GM23338 (cell line): ENCODE measurements around the gene MAN1C1. TPM values are rescaled to one million over a fixed set of nuclear protein-coding genes. Genes with fewer than 3 reads are reported as not detected.

Source experiments
- ATAC-seq: fragments of 200-7000 bp; cut with Tn5 transposase; 3 replicates; pipeline ENCODE4 v1.9.1; 2020
- DNase-seq: peaks from one replicate; pipeline ENCODE4 v3.0.0-alpha.2; 2015; ENCODE audit warnings: low spot score
- H2AFZ ChIP-seq: fragments of 200-600 bp; sonication (generic); 2 replicates; pipeline ENCODE4 v1.8.0; 2016; ENCODE audit warnings: antibody characterized with exemption, mild to moderate bottlenecking, moderate library complexity
- H3F3A ChIP-seq: fragments of 200-600 bp; sonication (generic); replicated peaks from 2 replicates; pipeline ENCODE4 v1.8.0; 2017; ENCODE audit warnings: antibody characterized with exemption, mixed run types, low read depth
- H3K27ac ChIP-seq: fragments of 200-600 bp; sonication (generic); 2 replicates; pipeline ENCODE4 v1.6.1; 2016; ENCODE audit warnings: low read depth
- H3K27me3 ChIP-seq: fragments of 200-600 bp; sonication (generic); 2 replicates; pipeline ENCODE4 v1.8.0; 2016; ENCODE audit warnings: mild to moderate bottlenecking, mixed run types, moderate library complexity; ENCODE audit not compliant: insufficient read depth
- H3K36me3 ChIP-seq: fragments of 200-600 bp; sonication (generic); 2 replicates; pipeline ENCODE4 v1.8.0; 2016; ENCODE audit warnings: mild to moderate bottlenecking; ENCODE audit not compliant: insufficient read depth
- H3K4me1 ChIP-seq: fragments of 200-600 bp; sonication (generic); 2 replicates; pipeline ENCODE4 v1.8.0; 2016; ENCODE audit warnings: mild to moderate bottlenecking, moderate library complexity; ENCODE audit not compliant: insufficient read depth
- H3K4me2 ChIP-seq: fragments of 200-600 bp; sonication (generic); 2 replicates; pipeline ENCODE4 v1.7.1; 2017; ENCODE audit warnings: mixed run types
- H3K4me3 ChIP-seq: fragments of 200-600 bp; sonication (generic); 2 replicates; pipeline ENCODE4 v1.6.1; 2016; ENCODE audit warnings: mixed run types
- H3K79me2 ChIP-seq: fragments of 200-600 bp; sonication (generic); replicated peaks from 2 replicates; pipeline ENCODE4 v1.8.0; 2017; ENCODE audit warnings: mild to moderate bottlenecking; ENCODE audit not compliant: insufficient read depth
- H3K9me2 ChIP-seq: fragments of 200-600 bp; sonication (generic); 2 replicates; pipeline ENCODE4 v1.8.0; 2017; ENCODE audit not compliant: insufficient read depth
- H4K20me1 ChIP-seq: fragments of 200-600 bp; sonication (generic); replicated peaks from 2 replicates; pipeline ENCODE4 v1.8.0; 2017; ENCODE audit warnings: mild to moderate bottlenecking; ENCODE audit not compliant: insufficient read depth
- H3K27ac Mint-ChIP-seq: 2 replicates; pipeline ENCODE4 v1.8.0; 2020; ENCODE audit warnings: inconsistent platforms, mild to moderate bottlenecking, moderate library complexity, mixed read lengths
- H3K27me3 Mint-ChIP-seq: 3 replicates; pipeline ENCODE4 v1.8.0; 2022; ENCODE audit warnings: low read depth, mild to moderate bottlenecking, moderate library complexity, mixed read lengths, inconsistent platforms; ENCODE audit not compliant: insufficient read depth, poor library complexity
- H3K36me3 Mint-ChIP-seq: 3 replicates; pipeline ENCODE4 v1.8.0; 2021; ENCODE audit warnings: low read depth, mild to moderate bottlenecking, inconsistent platforms, moderate library complexity, mixed read lengths
- H3K4me1 Mint-ChIP-seq: 3 replicates; pipeline ENCODE4 v1.8.0; 2020; ENCODE audit warnings: mild to moderate bottlenecking, inconsistent platforms, mixed read lengths
- H3K4me3 Mint-ChIP-seq: 3 replicates; pipeline ENCODE4 v1.8.0; 2021; ENCODE audit warnings: moderate library complexity, mild to moderate bottlenecking, inconsistent platforms, mixed read lengths
- H3K9me3 Mint-ChIP-seq: 3 replicates; pipeline ENCODE4 v1.8.0; 2020; ENCODE audit warnings: moderate library complexity, mild to moderate bottlenecking, inconsistent platforms, mixed read lengths
- CREB1 ChIP-seq: fragments of 250-450 bp; sonication (Bioruptor Pico); IDR thresholded peaks from 2 replicates; pipeline ENCODE4 v1.5.0; 2020; ENCODE audit warnings: low read depth, mild to moderate bottlenecking, moderate library complexity
- CTCF ChIP-seq, 2 experiments: fragments of 200-600 bp in 1 of 2; sonication (generic) in 1 of 2; conservative IDR thresholded peaks; 2 replicates each; pipeline versions ENCODE4 v1.5.1 to v1.6.1; 2016 to 2017; ENCODE audit warnings: antibody characterized with exemption in 2 of 2, low read depth in 2 of 2, mild to moderate bottlenecking in 2 of 2, moderate library complexity in 1 of 2
- ETS1 ChIP-seq: IDR thresholded peaks from 2 replicates; pipeline ENCODE4 v1.6.1; 2016; ENCODE audit warnings: antibody characterized with exemption
- EZH2 ChIP-seq: fragments of 200-600 bp; sonication (generic); IDR thresholded peaks from one replicate; pipeline ENCODE4 v1.8.0; 2017; ENCODE audit warnings: antibody characterized with exemption, mild to moderate bottlenecking, low read depth; ENCODE audit not compliant: unreplicated experiment
- EZH2phosphoT487 ChIP-seq: fragments of 200-600 bp; sonication (generic); IDR thresholded peaks from one replicate; pipeline ENCODE4 v1.8.1; 2018; ENCODE audit warnings: antibody characterized with exemption; ENCODE audit not compliant: unreplicated experiment
- JUNB ChIP-seq: IDR thresholded peaks from one replicate; pipeline ENCODE4 v1.6.1; 2016; ENCODE audit warnings: antibody characterized with exemption; ENCODE audit not compliant: unreplicated experiment
- NANOG ChIP-seq: IDR thresholded peaks from 2 replicates; pipeline ENCODE4 v1.6.1; 2016; ENCODE audit warnings: antibody characterized with exemption, borderline replicate concordance
- POLR2AphosphoS5 ChIP-seq: IDR thresholded peaks from 2 replicates; pipeline ENCODE4 v1.6.1; 2016; ENCODE audit warnings: antibody characterized with exemption, low read depth
- REST ChIP-seq: IDR thresholded peaks from one replicate; pipeline ENCODE4 v1.6.1; 2018; ENCODE audit warnings: antibody characterized with exemption; ENCODE audit not compliant: unreplicated experiment
- STAT1 ChIP-seq: IDR thresholded peaks from one replicate; pipeline ENCODE4 v1.6.1; 2016; ENCODE audit warnings: antibody characterized with exemption; ENCODE audit not compliant: unreplicated experiment
- ZNF114 ChIP-seq: fragments of 250-450 bp; sonication (Bioruptor Pico); IDR thresholded peaks from 2 replicates; pipeline ENCODE4 v1.5.0; 2020; ENCODE audit warnings: mild to moderate bottlenecking, moderate library complexity
- ZNF331 ChIP-seq: fragments of 250-450 bp; sonication (Bioruptor Pico); IDR thresholded peaks from 2 replicates; pipeline ENCODE4 v1.5.0; 2020; ENCODE audit warnings: low read depth, mild to moderate bottlenecking, moderate library complexity
- ZNF462 ChIP-seq: fragments of 250-450 bp; sonication (Bioruptor Pico); IDR thresholded peaks from 2 replicates; pipeline ENCODE4 v1.5.0; 2020; ENCODE audit warnings: mild to moderate bottlenecking, moderate library complexity
- polyA plus RNA-seq: library from polyadenylated mRNA; unstranded; fragments of >200 nt; fragmentation: Nextera tagmentation; extraction: Ambion mirVana; gene quantifications from 2 replicates; pipeline ENCODE4 v1.2.1, GENCODE V29; 2016
- total RNA-seq: library from RNA; depleted of rRNA; stranded (reverse); fragments of >200 nt; shearing (Covaris generic); gene quantifications from 2 replicates; pipeline ENCODE4 v1.2.3, GENCODE V29; 2014

Gene MAN1C1
- total and polyA plus RNA-seq, 2 experiments from 2014 or later, result 5.4 to 13.6 TPM

DNA sequence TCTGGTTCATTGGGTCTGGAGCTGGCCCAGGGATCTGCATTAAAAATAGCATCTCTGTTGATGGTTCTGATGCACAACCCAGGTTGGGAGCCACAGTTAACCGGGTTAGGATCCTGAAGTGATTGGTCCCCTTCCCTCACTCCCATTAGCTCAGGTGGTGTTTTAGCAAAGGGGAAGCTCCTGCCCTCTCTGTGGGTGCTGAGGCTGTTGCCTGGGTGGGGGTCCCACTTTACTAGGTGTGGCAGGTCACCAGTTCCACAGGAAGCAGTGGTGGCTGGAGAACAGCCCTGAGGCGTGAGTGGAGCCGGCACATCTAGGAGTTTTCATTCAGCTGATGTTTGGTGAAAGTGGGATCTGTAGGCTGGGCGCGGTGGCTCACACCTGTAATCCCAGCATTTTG, 86.5 kb downstream of the MAN1C1 start:
- H3K36me3 ChIP-seq, result no peaks in the 10 kb centered on the region

More for the DNA sequence above, 86.5 kb downstream of the MAN1C1 start:
- Mint-ChIP-seq H3K36me3 (no peaks in the 10 kb centered on the region), H3K27ac (no peak overlapping the region), H3K4me1 (peaks cover 68% of the 10 kb centered on the region), H3K27me3 (peaks cover 7% of the 10 kb centered on the region), H3K9me3 (no peaks in the 10 kb centered on the region; the same call in 2 of the 3 replicates), H3K4me3 (no peak overlapping the region)
- no peaks in the 10 kb centered on the region for H3K79me2 ChIP-seq
- no peak for TF ChIP-seq REST
- TF ChIP-seq ZNF114 (CRISPR knock-in tag), result no peak
- TF ChIP-seq JUNB, result no peak
- TF ChIP-seq STAT1, result no peak
- no peak for TF ChIP-seq ETS1
- TF ChIP-seq CREB1 (CRISPR knock-in tag), result no peak
- TF ChIP-seq ZNF331 (CRISPR knock-in tag), result no peak
- TF ChIP-seq NANOG, result no peak
- no peak for TF ChIP-seq EZH2
- TF ChIP-seq POLR2AphosphoS5, result no peak
- no peak for TF ChIP-seq ZNF462 (CRISPR knock-in tag)
- no peak for TF ChIP-seq EZH2phosphoT487
- no peak for TF ChIP-seq CTCF (conservative IDR thresholded peaks at IDR 0.05; ENCODE audit: low read depth in 2 of 2)
- H3K4me2 ChIP-seq, result no peak overlapping the region
- 0 out of 2 replicates have a peak, but pooled peaks cover 7% of the 10 kb centered on the region for H3F3A ChIP-seq
- no peak overlapping the region for H3K4me3 ChIP-seq
- no peak overlapping the region for H2AFZ ChIP-seq
- no peak for DNase-seq
- H3K4me1 ChIP-seq, result peaks cover 55% of the 10 kb centered on the region
- no peaks in the 10 kb centered on the region for H3K27me3 ChIP-seq
- no peak overlapping the region for H3K27ac ChIP-seq
- H3K9me2 ChIP-seq, result no peaks in the 10 kb centered on the region
- H4K20me1 ChIP-seq, result no peaks in the 10 kb centered on the region
- no peak for ATAC-seq
